ENCODE measurements around the gene CTDSP2.

GRCh38 chr12:57839996-57840395 is 6.5 kb downstream of the CTDSP2 start:
- TF ChIP-seq MAX (IDR thresholded peaks at IDR 0.05): no peak
- no peak for TF ChIP-seq CREB1 (IDR thresholded peaks at IDR 0.05; ENCODE audit: low read depth)
- TF ChIP-seq EP300 (IDR thresholded peaks at IDR 0.05; ENCODE audit: borderline replicate concordance): no peak
- TF ChIP-seq TEAD4 (IDR thresholded peaks at IDR 0.05): no peak
- TF ChIP-seq RAD21 (IDR thresholded peaks at IDR 0.05; ENCODE audit: low read depth): no peak
- TF ChIP-seq TAF1 (IDR thresholded peaks at IDR 0.05; ENCODE audit: low read depth): no peak
- TF ChIP-seq TCF12 (IDR thresholded peaks at IDR 0.05; ENCODE audit: low read depth): no peak
- TF ChIP-seq EGR1 (IDR thresholded peaks at IDR 0.05): no peak

All from Ishikawa (cell line).